H1 (cell line): ENCODE measurements around the gene RNF212B. TPM values are rescaled to one million over a fixed set of nuclear protein-coding genes. Genes with fewer than 3 reads are reported as not detected.

ENCODE experiments used
- BRCA1 ChIP-seq: IDR thresholded peaks from 2 replicates; pipeline ENCODE4 v1.6.1; 2012; ENCODE audit warnings: low read depth, low read length, improper control_type of control experiment
- CBX5 ChIP-seq: fragments of 300-800, 300-1000 bp; sonication (generic); IDR thresholded peaks from 2 replicates; pipeline ENCODE4 v1.7.1; 2016; ENCODE audit warnings: antibody characterized with exemption, low read length, low read depth
- CHD1 ChIP-seq: IDR thresholded peaks from 2 replicates; pipeline ENCODE4 v1.6.1; 2012; ENCODE audit warnings: low read depth, low read length, improper control_type of control experiment
- CHD2 ChIP-seq: IDR thresholded peaks from 2 replicates; pipeline ENCODE4 v1.6.1; 2012; ENCODE audit warnings: low read length, improper control_type of control experiment
- CREB1 ChIP-seq: IDR thresholded peaks from 2 replicates; pipeline ENCODE4 v1.6.1; 2012; ENCODE audit warnings: inconsistent platforms
- CTCF ChIP-seq, 3 experiments: IDR thresholded peaks; 1 replicate in 2 of 3; 2 replicates in 1 of 3; pipeline versions ENCODE4 v1.5.1 to v1.6.1; 2011; ENCODE audit warnings: low read length in 3 of 3, mild to moderate bottlenecking in 3 of 3, inconsistent platforms in 2 of 3, low read depth in 1 of 3, moderate library complexity in 1 of 3; ENCODE audit not compliant: insufficient read depth in 1 of 3; ENCODE audit errors: control extremely low read depth in 1 of 3
- GABPA ChIP-seq: IDR thresholded peaks from 2 replicates; pipeline ENCODE4 v1.6.1; 2011; ENCODE audit warnings: mild to moderate bottlenecking, low read length, moderate library complexity, borderline replicate concordance; ENCODE audit not compliant: insufficient read depth
- GTF2F1 ChIP-seq: IDR thresholded peaks from 2 replicates; pipeline ENCODE4 v1.6.1; 2012; ENCODE audit warnings: low read depth, low read length, improper control_type of control experiment, borderline replicate concordance
- NANOG ChIP-seq: IDR thresholded peaks from 2 replicates; pipeline ENCODE4 v1.6.1; 2011; ENCODE audit warnings: low read length, low read depth, mild to moderate bottlenecking, inconsistent platforms; ENCODE audit not compliant: insufficient read depth, poor library complexity, severe bottlenecking
- NRF1 ChIP-seq: IDR thresholded peaks from 2 replicates; pipeline ENCODE4 v1.6.1; 2011; ENCODE audit warnings: mild to moderate bottlenecking, low read depth, low read length, improper control_type of control experiment
- RAD21 ChIP-seq, 2 experiments: IDR thresholded peaks in 1 of 2; conservative IDR thresholded peaks in 1 of 2; 2 replicates each; pipeline ENCODE4 v1.6.1; 2011; ENCODE audit warnings: low read depth in 2 of 2, low read length in 2 of 2, improper control_type of control experiment in 1 of 2, inconsistent platforms in 1 of 2, mild to moderate bottlenecking in 1 of 2, moderate library complexity in 1 of 2
- RFX5 ChIP-seq: IDR thresholded peaks from 2 replicates; pipeline ENCODE4 v1.6.1; 2011; ENCODE audit warnings: low read depth, low read length, improper control_type of control experiment, borderline replicate concordance
- RNF2 ChIP-seq: fragments of 200-900, 300-1000 bp; sonication (generic); IDR thresholded peaks from 2 replicates; pipeline ENCODE4 v1.7.1; 2016; ENCODE audit warnings: borderline replicate concordance, low read depth, mild to moderate bottlenecking, antibody characterized with exemption, low read length; ENCODE audit not compliant: poor library complexity, severe bottlenecking; ENCODE audit errors: missing control alignments
- RXRA ChIP-seq: IDR thresholded peaks from 2 replicates; pipeline ENCODE4 v1.6.1; 2011; ENCODE audit warnings: low read depth, mild to moderate bottlenecking, low read length, moderate library complexity; ENCODE audit not compliant: insufficient read depth
- SIX5 ChIP-seq: IDR thresholded peaks from 2 replicates; pipeline ENCODE4 v1.6.1; 2011; ENCODE audit warnings: mild to moderate bottlenecking, low read depth, low read length
- SP1 ChIP-seq: IDR thresholded peaks from 2 replicates; pipeline ENCODE4 v1.6.1; 2011; ENCODE audit warnings: low read depth, low read length
- SUZ12 ChIP-seq: fragments of 200-600 bp; sonication (generic); IDR thresholded peaks from 2 replicates; pipeline ENCODE4 v1.6.1; 2012; ENCODE audit warnings: mild to moderate bottlenecking, inconsistent platforms, low read length, moderate library complexity, mixed read lengths
- TAF1 ChIP-seq: IDR thresholded peaks from 2 replicates; pipeline ENCODE4 v1.6.1; 2011; ENCODE audit warnings: mild to moderate bottlenecking, low read depth, low read length
- TCF12 ChIP-seq: IDR thresholded peaks from 2 replicates; pipeline ENCODE4 v1.6.1; 2011; ENCODE audit warnings: low read depth, mild to moderate bottlenecking, low read length
- ZNF274 ChIP-seq: IDR thresholded peaks from 2 replicates; pipeline ENCODE4 v1.7.0; 2012; ENCODE audit warnings: low read length, borderline replicate concordance; ENCODE audit errors: extremely low read depth
- polyA plus RNA-seq, 7 experiments: library from polyadenylated mRNA; depleted of rRNA in 3 of 7; stranded (reverse) in 5 of 7; unstranded in 2 of 7; fragments of >200 nt in 5 of 7; fragments of 200-250 nt in 2 of 7; gene quantifications; 1 replicate in 5 of 7; 2 replicates in 1 of 7; 4 replicates in 1 of 7; pipeline versions ENCODE4 v1.2.1 to v1.2.3, GENCODE V29; 2011 to 2013; ENCODE audit warnings: missing spikeins in 2 of 7, mixed read lengths in 2 of 7
- total RNA-seq: library from RNA; stranded (reverse); fragmentation: NEBNext Ultra II Directional; extraction: Animal tissue kit (Norgen Biotek cat#: 25700); gene quantifications from 2 replicates; pipeline ENCODE4 v1.2.1, GENCODE V29; 2021
- TF ChIP-seq, protein P1 (sequence below): IDR thresholded peaks from 2 replicates; pipeline ENCODE4 v1.6.1; 2012; ENCODE audit warnings: inconsistent platforms

Gene RNF212B
- total and polyA plus RNA-seq, 2 of the 8 experiments (the other 6 are each of a cell fraction or from before 2014, with no cell fraction given) = 0.95 to 1.2 TPM

DNA sequence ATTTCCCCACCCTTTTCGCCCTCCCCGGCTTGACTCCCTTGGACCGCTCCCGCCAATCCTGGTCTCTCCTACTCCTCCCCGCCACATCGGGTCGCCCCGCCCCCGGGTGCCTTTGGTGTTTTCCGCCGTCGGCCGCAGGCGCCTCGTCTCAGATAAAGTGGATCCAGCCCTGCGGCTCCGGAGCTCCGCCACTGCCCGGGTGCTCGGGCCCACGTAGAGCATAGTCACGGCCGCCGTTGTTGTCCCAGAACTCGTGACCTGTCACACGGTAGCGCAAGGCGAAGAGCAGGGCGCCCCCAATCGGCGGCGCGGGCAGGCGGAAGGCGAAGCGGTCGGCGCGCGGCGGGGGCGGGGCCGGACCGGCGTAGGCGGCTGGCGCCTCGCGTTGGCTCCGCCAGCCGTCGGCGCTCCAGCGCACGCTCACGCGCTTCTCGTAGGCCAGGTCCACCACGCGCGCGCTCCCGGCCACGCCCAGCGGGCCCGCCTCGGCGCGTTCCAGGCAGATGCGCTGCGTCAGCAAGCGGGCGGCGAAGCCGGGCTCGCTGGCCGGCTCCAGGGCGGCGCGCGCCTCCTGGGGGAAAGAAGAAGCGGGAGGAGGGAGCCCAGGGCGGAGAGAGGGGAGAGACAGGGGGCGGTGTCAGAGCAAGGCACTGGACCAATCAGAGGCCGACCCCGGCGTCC, 63.7 kb downstream of the RNF212B start (continued):
- 0 out of 2 replicates have a peak, but pooled peaks have one; percentile 13 for TF ChIP-seq SP1
- no peak for TF ChIP-seq GABPA
- TF ChIP-seq, protein P1, sequence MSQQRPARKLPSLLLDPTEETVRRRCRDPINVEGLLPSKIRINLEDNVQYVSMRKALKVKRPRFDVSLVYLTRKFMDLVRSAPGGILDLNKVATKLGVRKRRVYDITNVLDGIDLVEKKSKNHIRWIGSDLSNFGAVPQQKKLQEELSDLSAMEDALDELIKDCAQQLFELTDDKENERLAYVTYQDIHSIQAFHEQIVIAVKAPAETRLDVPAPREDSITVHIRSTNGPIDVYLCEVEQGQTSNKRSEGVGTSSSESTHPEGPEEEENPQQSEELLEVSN = no peak
- no peak for TF ChIP-seq GTF2F1
- TF ChIP-seq SUZ12 = no peak
- TF ChIP-seq SIX5 = no peak
- no peak for TF ChIP-seq TAF1
- no peak for TF ChIP-seq RFX5
- no peak for TF ChIP-seq CBX5
- no peak for TF ChIP-seq CHD1
- peak; percentile 69 for TF ChIP-seq CREB1
- no peak for TF ChIP-seq NRF1
- TF ChIP-seq RNF2 = no peak
- TF ChIP-seq RXRA = no peak
- TF ChIP-seq CHD2 = no peak
- TF ChIP-seq RAD21 (IDR thresholded peaks at IDR 0.05 in 1 of 2, conservative IDR thresholded peaks at IDR 0.05 in 1 of 2; ENCODE audit: low read depth in 2 of 2, low read length in 2 of 2) = peak; percentile 6 to 46; a peak in 3 of 4 replicates
- TF ChIP-seq ZNF274 = no peak
- TF ChIP-seq NANOG = no peak
- TF ChIP-seq BRCA1 = no peak
- TF ChIP-seq TCF12 = 0 out of 2 replicates have a peak, but pooled peaks have one; percentile 8
- TF ChIP-seq CTCF (IDR thresholded peaks at IDR 0.05; ENCODE audit: control extremely low read depth in 1 of 3, insufficient read depth in 1 of 3, low read depth in 1 of 3, low read length in 3 of 3) = peak; percentile 71 to 93 (median 80)
